Mesodermal cell (in vitro differentiated cells): ENCODE data around the gene BMAL1. TPM values are rescaled to one million over a fixed set of nuclear protein-coding genes. Genes with fewer than 3 reads are reported as not detected.
A peak's percentile ranks its signal among the peaks of the same experiment; 100 is the strongest.

Experiments used
- H3K27ac ChIP-seq: 2 replicates; pipeline ENCODE4 v1.7.0; 2013; ENCODE audit warnings: mild to moderate bottlenecking, low read depth, low read length, moderate library complexity; ENCODE audit not compliant: severe bottlenecking
- H3K36me3 ChIP-seq: 2 replicates; pipeline ENCODE4 v1.7.1; 2013; ENCODE audit warnings: mild to moderate bottlenecking, low read length, moderate library complexity; ENCODE audit not compliant: control insufficient read depth, insufficient read depth
- H3K4me1 ChIP-seq: one replicate; pipeline ENCODE4 v1.7.1; 2013; ENCODE audit warnings: mild to moderate bottlenecking, low read length; ENCODE audit not compliant: insufficient read depth, control insufficient read depth, poor library complexity, severe bottlenecking
- H3K4me3 ChIP-seq: 2 replicates; pipeline ENCODE4 v1.7.0; 2013; ENCODE audit warnings: low read length, control low read depth, mild to moderate bottlenecking; ENCODE audit not compliant: insufficient read depth, poor library complexity, severe bottlenecking; ENCODE audit errors: extremely low read depth
- H3K9me3 ChIP-seq: 2 replicates; pipeline ENCODE4 v1.7.1; 2013; ENCODE audit warnings: mild to moderate bottlenecking, low read length, moderate library complexity; ENCODE audit not compliant: control insufficient read depth
- WGBS, 2 experiments: methylation state at CpG; one replicate each; pipeline ENCODE4 v1.1.5; 2013; ENCODE audit warnings: missing lambda C conversion rate in 2 of 2; ENCODE audit not compliant: insufficient coverage in 2 of 2; 5-methylcytosine and 5-hydroxymethylcytosine counted together
- polyA plus RNA-seq, 2 experiments: library from polyadenylated mRNA; stranded (reverse); fragments of 50-300 nt; gene quantifications; one replicate each; pipeline ENCODE4 v1.2.3, GENCODE V29; 2013

The BMAL1 gene
- polyA plus RNA-seq (2013, experiment 1 of 2), result 9.7 TPM
- 9.6 TPM for polyA plus RNA-seq (2013, experiment 2 of 2)

GRCh38 chr11:13277768-13278608 lies at the start of gene BMAL1:
TSS of gene BMAL1 (plus strand) at chr11:13277790. CDS start at chr11:13354309, 76,519 bp downstream.
- peak within 1 kb of the TSS; percentile 64 for H3K4me3 ChIP-seq
- H3K9me3 ChIP-seq, result no peaks in the 10 kb centered on the region
- H3K27ac ChIP-seq, result peak within 1 kb of the TSS; percentile 66
- WGBS, 2 experiments, result 0% methylated on average over 73 to 80 of the region's 95 CpGs
- H3K4me1 ChIP-seq, result peaks cover 21% of the 10 kb centered on the region
- H3K36me3 ChIP-seq, result no peaks in the 10 kb centered on the region

- Histone ChIP-seq H3K9me3 (no peaks in the 10 kb centered on the region), H3K4me1 (peaks cover 1% of the 10 kb centered on the region), H3K27ac (no peak overlapping the region), H3K4me3 (no peak overlapping the region), H3K36me3 (no peaks in the 10 kb centered on the region)
- 92 to 100% methylated on average over 2 of the region's 4 CpGs for WGBS, 2 experiments
Measured at GRCh38 chr11:13228572-13228971, 49.0 kb upstream of the BMAL1 start.

GRCh38 chr11:13229136-13229535 lies 48.5 kb upstream of the BMAL1 start:
- Histone ChIP-seq H3K4me3 (no peak overlapping the region), H3K9me3 (no peaks in the 10 kb centered on the region), H3K36me3 (no peaks in the 10 kb centered on the region), H3K27ac (no peak overlapping the region), H3K4me1 (no peaks in the 10 kb centered on the region)
- WGBS, 2 experiments, result 80 to 97% methylated on average over 2 to 4 of the region's 4 CpGs

- 92 to 100% methylated on average over 1 of the region's 2 CpGs for WGBS, 2 experiments
- H3K4me3 ChIP-seq, result no peak overlapping the region
- H3K4me1 ChIP-seq, result no peaks in the 10 kb centered on the region
- H3K36me3 ChIP-seq, result no peaks in the 10 kb centered on the region
- H3K9me3 ChIP-seq, result no peaks in the 10 kb centered on the region
- no peak overlapping the region for H3K27ac ChIP-seq
Measured at GRCh38 chr11:13229711-13230318, 47.8 kb upstream of the BMAL1 start.

DNA sequence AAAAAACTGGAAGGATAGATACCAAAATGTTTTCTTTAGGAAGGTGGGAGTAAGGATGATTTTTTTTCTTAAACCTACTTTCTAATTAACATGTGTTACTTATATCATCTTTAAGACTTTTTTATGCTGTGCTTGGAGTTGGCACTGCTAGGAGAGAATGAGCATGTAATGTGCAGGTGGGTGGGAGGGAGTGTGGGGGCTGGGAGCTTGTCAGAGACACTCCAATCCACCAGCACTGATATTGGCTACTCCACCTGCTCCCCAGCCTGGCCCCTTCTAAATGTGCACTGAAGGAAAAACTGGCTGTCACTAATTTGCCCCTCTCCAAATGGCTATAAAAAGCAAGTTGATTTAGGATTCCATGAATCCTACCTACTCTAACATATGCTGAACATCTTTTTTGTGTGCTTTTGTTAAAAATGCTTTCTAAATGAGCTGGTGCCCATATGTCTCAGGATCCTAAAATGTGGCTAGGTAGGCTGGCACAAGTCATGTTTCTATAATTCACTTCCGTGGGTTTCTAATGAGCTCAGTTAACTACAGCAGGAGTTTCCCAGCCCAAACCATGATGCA lies 44.3 kb upstream of the BMAL1 start:
- H3K4me3 ChIP-seq, result no peak overlapping the region
- H3K9me3 ChIP-seq, result peaks cover 8% of the 10 kb centered on the region
- no peak overlapping the region for H3K27ac ChIP-seq
- H3K36me3 ChIP-seq, result no peaks in the 10 kb centered on the region
- no peaks in the 10 kb centered on the region for H3K4me1 ChIP-seq
- 80% methylated on average over 1 of the region's 1 CpG; no CpG with 5 or more reads in 1 of the 2 experiments for whole genome bisulfite sequencing, 2 experiments

GRCh38 chr11:13235895-13236294 lies 41.7 kb upstream of the BMAL1 start:
- 100% methylated on average over 1 of the region's 3 CpGs; no CpG with 5 or more reads in 1 of the 2 experiments for WGBS, 2 experiments
- no peak overlapping the region for H3K27ac ChIP-seq
- H3K9me3 ChIP-seq, result peaks cover 8% of the 10 kb centered on the region
- H3K4me1 ChIP-seq, result no peaks in the 10 kb centered on the region
- H3K36me3 ChIP-seq, result no peaks in the 10 kb centered on the region
- no peak overlapping the region for H3K4me3 ChIP-seq

DNA sequence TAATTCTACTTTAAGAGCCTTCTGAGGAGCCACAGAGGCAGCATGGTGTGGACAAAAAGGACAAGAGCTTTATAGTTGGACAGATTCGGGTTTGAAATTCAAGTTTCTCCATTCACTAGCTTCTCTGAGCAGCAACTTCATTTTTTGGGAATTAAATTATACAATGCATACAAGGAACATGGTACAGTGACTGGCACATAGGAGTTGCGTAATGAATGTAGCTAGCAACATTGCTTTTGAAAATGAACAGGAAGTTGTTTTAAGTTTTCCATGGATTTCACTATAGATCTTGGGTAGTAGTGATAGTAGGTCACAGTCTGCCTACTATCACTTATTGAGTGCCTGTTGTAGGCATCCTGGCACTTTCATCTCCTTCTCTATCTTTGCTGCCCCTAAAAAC lies 41.0 kb upstream of the BMAL1 start:
- H3K36me3 ChIP-seq, result no peaks in the 10 kb centered on the region
- no peaks in the 10 kb centered on the region for H3K4me1 ChIP-seq
- H3K9me3 ChIP-seq, result peaks cover 8% of the 10 kb centered on the region
- no CpG with 5 or more reads among the region's 2 CpGs for WGBS, 2 experiments
- H3K27ac ChIP-seq, result no peak overlapping the region
- no peak overlapping the region for H3K4me3 ChIP-seq

DNA sequence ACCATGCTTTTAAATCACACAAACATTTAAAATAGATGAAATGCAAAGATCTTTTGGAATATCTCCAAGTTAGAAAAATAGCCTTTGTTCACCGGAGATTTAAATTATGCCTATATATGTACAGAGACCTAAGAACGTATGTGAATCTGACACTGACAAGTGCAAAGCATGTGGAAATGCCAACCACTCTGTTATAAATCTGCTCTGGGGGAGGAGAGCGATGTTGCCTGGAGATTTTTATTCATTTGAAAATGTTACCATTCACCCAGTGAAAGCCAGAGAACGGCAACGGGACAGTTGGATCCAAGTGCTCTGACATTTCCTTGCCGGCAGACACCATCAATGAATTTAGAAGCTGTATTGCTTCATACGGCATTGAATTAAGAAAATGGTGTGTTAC lies 39.8 kb upstream of the BMAL1 start:
- H3K27ac ChIP-seq, result no peak overlapping the region

DNA sequence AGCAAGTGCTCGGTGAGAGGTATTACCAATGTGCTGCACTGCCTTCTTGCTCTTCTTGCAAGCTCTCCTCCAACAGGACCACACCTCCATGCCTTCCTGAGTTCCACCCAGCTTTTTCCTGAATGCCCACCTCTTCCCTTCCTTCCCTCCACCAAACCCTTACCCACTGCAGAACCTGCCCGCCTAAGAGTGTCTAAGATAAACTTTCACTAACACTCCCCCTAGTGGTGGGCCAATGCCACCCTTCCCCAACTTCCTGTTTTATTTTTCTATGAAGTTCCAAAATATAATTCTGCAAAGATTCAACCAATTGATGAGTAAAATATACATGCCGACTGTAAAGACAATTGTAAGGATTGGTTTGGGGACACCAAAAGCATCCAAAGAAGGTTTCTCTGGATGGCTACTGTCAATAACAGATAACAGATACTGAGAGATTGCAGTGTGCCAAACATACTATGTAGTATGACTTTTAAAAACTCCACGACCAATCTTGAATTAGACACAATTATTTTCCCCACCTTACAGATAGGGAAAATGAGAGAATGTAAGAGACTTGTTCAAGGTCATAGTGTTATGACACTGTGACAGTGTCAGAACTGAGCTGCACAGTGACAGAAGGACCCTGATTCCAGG lies 38.6 kb upstream of the BMAL1 start:
- Histone ChIP-seq H3K27ac (no peak overlapping the region), H3K4me1 (no peaks in the 10 kb centered on the region), H3K9me3 (peaks cover 8% of the 10 kb centered on the region), H3K4me3 (no peak overlapping the region), H3K36me3 (no peaks in the 10 kb centered on the region)
- WGBS, 2 experiments, result 63 to 65% methylated on average over 2 of the region's 4 CpGs

More for the DNA sequence above, 39.8 kb upstream of the BMAL1 start:
- Histone ChIP-seq H3K36me3 (no peaks in the 10 kb centered on the region), H3K4me1 (no peaks in the 10 kb centered on the region), H3K9me3 (peaks cover 8% of the 10 kb centered on the region), H3K4me3 (no peak overlapping the region)
- 94 to 98% methylated on average over 6 to 7 of the region's 7 CpGs for WGBS, 2 experiments

DNA sequence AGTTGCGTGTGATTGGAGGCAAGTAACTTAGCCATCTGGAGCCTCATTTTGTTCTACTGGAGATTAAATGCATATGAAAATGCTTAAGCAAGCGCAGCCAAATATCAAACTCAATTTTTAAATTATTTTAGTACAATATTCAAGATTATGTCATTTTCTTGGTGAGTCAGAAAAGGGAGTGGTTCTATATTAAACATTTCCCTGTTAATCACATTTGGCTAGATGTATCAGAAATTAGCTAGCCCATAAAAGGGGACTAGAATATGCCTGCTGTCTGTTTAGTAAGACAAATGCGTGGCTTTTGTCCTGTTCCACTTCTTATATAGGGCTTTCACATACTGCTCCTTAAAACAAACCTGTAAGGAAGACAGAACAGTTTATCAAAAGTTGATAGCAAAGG lies 35.0 kb upstream of the BMAL1 start:
- H3K9me3 ChIP-seq, result no peaks in the 10 kb centered on the region
- H3K4me1 ChIP-seq, result no peaks in the 10 kb centered on the region
- no peak overlapping the region for H3K27ac ChIP-seq
- H3K4me3 ChIP-seq, result no peak overlapping the region
- H3K36me3 ChIP-seq, result no peaks in the 10 kb centered on the region
- WGBS, 2 experiments, result 83 to 100% methylated on average over 1 of the region's 3 CpGs
